Activated CD8-positive, alpha-beta memory T cell treated with anti-CD3 and anti-CD28 coated beads for 48 hours (primary cell): ENCODE results near the gene MMAA.
"Not testable (repeated sequence)": the region's sequence is repeated elsewhere in the genome, so short reads cannot be mapped to it uniquely, and the experiment has no call there.

Experiments
- DNase-seq, 3 experiments: peaks; one replicate each; pipeline ENCODE4 v3.0.0-alpha.2; 2020; ENCODE audit warnings: low read depth in 2 of 3, low spot score in 2 of 3

Gene MMAA

DNA sequence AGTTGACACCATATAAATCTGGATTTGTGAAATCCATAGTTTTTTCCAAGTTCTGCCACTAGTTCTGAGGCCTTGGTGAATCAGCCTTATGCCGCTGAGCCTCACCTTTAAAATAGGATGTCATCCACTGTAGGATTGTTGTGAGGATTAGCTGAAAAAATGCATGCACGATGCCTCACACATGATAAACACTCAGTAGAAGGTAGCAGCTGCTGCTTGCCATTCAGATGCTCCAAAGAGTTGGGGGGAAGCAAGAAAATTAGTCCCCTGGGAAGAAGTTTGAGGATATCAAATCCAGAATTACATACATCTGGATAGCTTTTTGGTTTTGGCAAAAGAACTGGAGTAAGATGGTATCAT lies 7.4 kb downstream of the MMAA start:
- no peak for DNase-seq

DNA sequence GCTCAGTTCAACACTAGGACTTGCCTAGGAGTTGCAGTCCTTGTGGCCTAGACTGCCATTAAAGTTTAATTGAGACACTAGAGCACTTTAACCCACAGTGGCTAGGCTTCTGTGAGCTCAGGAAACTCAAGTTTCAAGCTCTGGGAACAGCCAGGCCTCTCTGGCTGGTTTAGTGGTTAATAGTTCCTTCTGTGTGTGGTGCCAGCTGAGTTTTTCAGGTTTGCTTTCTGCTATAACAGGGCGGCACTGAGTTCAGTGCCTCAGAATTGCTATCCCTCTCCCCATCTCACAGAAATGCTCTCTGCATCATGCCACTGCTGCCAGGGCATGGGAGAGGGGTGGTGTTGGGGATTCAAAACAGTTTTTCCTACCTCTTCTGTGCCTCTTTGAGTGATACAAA lies 15.9 kb downstream of the MMAA start:
- no peak for DNase-seq

- DNase-seq = no peak
These were observed 16.4 kb downstream of the MMAA start for GRCh38 chr4:145635630-145636029.

DNA sequence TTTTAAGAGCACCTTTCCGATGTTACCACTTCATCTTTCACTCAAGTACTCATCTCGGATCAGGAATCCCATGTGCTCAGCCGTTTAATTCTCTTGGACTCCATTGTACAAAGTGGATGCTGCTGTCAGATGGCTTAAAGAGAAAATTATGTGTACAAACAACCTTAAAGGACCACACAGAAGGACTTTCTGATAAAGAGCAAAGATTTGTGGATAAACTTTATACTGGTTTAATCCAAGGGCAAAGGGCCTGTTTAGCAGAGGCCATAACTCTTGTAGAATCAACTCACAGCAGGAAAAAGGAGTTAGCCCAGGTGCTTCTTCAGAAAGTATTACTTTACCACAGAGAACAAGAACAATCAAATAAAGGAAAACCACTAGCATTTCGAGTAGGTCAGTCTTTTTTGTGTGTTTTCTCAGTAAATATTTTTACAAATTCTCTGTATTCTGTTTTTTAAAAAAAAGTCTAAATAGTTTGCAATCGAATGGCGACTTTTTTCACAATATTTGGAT lies 20.1 kb downstream of the MMAA start:
- DNase-seq = no peak

GRCh38 chr4:145640236-145640635 lies 21.1 kb downstream of the MMAA start:
- DNase-seq = not testable (repeated sequence)

DNA sequence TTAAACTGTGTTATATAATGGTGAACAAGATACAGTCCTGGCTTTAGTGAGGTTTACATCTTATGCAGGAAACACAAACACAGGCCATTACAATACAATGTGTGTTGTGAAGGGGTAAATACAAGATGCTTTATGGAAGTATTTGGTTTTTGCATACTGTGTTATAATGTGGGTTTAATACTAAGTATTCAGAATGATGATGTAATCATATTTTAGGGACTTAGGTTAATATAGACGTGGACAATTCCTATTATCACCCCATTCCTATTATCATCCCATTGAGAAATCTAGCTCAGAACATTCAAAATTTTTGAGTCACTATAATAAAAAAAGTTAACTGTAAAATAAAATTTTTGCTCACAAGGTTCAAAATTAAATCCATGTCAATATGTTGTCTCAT lies 24.1 kb downstream of the MMAA start:
- no peak for DNase-seq

- DNase-seq = no peak
These were observed 25.5 kb downstream of the MMAA start for GRCh38 chr4:145644699-145645098.

DNA sequence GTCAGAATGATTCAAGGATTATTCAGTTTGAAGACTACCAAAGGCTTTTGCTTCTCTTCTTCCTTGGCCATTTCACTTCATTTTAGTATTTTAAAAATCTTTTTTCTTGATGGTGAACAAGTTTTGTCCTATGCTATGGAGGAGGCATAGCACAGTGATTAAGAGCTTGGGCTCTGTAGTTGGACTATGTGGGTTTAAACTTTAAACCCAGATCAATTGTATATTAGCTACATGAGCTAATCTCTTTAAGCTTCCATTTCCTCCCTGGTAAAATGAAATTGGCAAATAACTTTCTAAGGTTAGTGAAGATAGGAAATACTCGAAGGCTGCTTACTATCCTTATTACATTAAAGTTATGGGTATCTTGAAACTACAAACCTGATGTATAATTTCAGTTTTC lies 37.0 kb downstream of the MMAA start:
- DNase-seq = no peak

DNA sequence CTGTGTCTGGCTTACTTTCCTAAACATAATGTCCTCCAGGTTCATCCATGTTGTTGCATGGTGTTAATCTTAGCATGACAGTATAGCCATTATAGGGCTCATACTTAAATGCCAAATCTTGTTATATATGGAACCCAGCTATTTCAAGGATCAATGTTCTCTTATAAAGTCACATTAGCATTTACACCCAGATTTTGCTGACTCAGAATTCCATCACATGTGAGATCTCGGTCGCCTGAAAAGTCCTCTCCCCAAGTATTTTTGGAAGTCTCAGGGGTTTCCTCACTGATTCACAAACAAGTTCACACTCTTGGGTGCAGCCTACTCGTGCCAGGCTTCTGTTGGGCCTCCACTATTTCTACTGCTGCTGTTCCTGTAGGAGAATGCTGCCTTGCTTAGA lies 40.9 kb downstream of the MMAA start:
- no peak for DNase-seq

GRCh38 chr4:145663194-145663593 lies 44.0 kb downstream of the MMAA start:
- DNase-seq = no peak

DNA sequence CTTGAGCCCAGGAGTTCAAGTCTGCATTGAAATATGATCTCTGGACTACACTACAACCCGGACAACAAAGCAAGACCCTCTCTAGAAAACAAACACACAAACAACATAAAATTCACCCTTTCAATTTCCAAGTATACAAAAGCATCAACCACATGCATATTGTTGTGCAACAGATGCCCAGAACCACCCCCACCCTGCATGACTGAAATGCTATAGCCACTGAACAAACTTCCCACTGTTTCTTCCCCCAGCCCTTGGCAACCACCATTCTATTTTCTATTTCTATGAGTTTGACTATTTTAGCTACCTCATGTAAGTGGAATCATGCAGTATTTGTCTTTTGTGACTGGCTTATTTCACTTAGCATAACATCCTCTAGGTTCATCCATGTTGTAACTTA lies 46.6 kb downstream of the MMAA start:
- DNase-seq = no peak

DNA sequence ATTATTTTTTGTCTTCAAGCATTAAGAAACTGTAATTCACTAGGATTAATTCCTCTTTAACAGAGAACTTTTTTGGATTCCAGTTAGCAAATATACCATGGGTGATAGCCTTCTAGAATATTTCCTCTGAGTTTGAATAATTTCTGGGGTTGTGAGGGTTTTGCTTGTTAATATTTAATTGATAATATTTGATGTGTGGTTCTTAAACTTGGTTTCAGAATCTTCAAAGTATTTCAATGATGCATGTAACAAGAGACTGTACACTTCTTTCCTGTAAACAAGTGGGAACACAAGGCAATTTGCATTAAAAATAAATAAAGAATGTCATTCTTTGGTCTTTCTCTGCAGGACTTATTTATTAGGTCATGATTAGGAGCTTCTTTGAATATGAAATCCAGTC lies 51.2 kb downstream of the MMAA start:
- DNase-seq = no peak

DNA sequence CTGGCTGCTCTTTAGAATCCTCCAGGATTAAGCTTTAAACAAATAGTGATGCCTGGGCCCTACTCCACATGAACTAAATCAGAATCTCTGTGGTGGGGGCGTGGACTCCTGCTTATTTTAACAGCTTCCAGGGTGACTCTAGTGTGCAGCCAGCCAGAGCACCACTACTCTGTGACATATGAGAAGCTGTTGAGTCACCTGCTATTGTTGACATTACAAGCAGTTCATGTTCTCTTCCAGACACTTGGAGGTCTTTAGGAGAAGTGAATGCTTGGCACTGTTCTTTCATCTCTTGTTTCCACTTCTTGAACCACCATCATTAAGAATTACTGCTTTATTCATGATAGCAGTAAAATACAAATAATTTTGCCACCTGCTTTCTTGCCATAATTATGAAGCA lies 60.3 kb downstream of the MMAA start:
- no peak for DNase-seq

DNA sequence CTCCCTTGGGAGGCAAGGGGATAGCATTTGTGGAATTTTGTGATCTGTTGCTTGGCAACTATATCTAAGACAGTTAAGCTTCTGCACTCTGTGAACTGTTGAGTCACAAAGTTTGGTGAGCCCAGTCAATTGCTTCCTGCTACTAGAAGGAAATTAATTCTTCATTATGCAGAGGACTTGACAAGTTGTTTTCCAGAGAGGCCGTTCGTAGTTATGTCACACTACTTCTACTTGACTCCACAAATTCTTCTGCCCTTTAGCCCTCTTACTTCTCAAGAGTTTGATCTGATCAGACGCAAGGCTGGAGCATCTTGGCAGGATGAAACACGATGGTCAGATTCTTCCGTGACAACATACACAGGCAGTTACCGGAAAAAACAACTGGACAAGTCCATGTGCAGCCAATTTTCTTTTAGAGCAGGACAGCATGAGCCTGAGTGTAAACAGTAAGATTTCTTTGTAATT lies 60.8 kb downstream of the MMAA start, which contains the start of gene C4orf51:
TSS of gene C4orf51 (plus strand) at position 156 of the 465 bp plus-strand sequence. CDS start at position 214, 58 bp downstream.
- DNase-seq = no peak

DNA sequence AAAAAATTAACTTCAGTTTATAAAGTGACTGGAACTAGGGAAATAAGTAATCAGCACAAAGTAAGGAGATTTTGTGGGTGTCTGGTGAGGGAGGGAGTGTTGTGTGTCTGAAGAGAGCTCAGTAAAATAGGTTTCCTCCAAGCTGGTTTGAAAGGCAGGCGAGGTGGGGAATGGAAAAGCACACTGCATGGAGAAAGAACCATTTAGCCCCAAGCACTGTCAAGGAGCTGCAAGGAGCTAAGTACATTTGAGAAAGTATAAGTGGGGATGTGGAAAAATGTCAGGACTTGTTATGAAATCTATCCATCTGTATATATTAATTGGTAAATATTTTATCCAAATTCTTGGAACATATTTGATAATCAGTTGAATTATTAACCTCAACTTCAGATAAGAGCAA lies 61.7 kb downstream of the MMAA start:
- no peak for DNase-seq

- DNase-seq = no peak
These were observed 62.3 kb downstream of the MMAA start for GRCh38 chr4:145681518-145681917.

DNA sequence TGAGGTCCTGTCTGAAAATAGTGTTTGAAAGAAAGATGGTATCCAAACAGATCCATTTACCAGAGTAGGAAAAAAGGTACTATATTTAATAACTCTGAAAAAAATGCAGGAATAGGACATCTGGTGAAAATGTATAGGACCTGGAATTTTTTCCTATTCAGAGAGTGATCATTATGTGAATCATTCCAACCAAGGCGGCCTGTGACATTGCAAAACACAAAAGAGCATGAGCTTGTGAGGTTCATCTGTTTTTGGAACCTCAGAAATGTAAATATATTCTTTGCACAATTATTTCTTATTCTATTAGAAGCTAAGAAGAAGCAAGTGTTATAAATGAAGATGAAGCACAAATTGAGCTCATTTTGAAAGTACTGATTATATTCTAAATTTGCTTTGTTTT lies 62.8 kb downstream of the MMAA start:
- DNase-seq = no peak

GRCh38 chr4:145686991-145687390 lies 67.8 kb downstream of the MMAA start:
- DNase-seq = no peak

- DNase-seq = no peak
These were observed 71.4 kb downstream of the MMAA start for GRCh38 chr4:145690610-145691009.

GRCh38 chr4:145691416-145691815 lies 72.2 kb downstream of the MMAA start:
- not testable (repeated sequence) for DNase-seq

- DNase-seq = no peak
These were observed 75.7 kb downstream of the MMAA start for GRCh38 chr4:145694929-145695328.

- no peak for DNase-seq
These were observed 78.1 kb downstream of the MMAA start for GRCh38 chr4:145697332-145697731.

- DNase-seq = no peak
These were observed 79.3 kb downstream of the MMAA start for GRCh38 chr4:145698507-145698906.
